ENCODE measurements around the gene KDM3B.

The KDM3B gene

DNA sequence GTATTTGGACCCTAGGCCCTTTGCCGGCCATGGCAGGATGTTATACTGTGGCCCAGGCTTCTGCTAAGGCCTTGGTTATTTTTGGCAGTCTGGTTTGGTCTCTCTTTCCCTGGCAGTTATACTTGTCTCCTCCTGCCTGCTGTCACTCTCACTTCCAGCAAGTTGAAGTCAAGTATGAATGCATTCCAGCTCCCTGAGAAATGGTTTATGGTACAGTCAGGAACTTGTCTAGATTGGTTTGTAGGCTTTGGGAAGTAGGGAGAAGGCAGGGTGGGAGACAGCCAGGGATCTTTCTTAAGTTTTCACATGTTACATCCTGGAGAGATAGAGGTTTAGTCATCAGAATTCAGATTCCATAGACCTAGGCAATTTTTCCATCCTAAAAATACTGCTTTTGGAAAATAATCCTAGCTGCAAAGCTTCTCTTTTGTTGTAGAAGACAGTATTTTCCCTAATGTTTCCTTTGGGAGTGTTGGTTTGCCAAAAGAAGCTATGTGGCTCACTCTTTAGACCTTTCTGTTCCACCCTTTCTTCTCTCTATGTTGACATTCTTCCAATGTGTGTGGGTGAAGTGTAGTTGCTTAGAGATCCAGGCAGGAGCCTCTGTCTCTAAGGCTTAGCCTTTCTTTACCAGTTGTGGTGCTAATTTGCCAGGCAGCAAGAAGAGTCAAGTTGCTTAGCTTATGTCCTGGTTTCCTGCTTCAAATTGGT lies 2.5 kb upstream of the KDM3B start:
- TF ChIP-seq, protein P1, sequence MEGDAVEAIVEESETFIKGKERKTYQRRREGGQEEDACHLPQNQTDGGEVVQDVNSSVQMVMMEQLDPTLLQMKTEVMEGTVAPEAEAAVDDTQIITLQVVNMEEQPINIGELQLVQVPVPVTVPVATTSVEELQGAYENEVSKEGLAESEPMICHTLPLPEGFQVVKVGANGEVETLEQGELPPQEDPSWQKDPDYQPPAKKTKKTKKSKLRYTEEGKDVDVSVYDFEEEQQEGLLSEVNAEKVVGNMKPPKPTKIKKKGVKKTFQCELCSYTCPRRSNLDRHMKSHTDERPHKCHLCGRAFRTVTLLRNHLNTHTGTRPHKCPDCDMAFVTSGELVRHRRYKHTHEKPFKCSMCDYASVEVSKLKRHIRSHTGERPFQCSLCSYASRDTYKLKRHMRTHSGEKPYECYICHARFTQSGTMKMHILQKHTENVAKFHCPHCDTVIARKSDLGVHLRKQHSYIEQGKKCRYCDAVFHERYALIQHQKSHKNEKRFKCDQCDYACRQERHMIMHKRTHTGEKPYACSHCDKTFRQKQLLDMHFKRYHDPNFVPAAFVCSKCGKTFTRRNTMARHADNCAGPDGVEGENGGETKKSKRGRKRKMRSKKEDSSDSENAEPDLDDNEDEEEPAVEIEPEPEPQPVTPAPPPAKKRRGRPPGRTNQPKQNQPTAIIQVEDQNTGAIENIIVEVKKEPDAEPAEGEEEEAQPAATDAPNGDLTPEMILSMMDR (conservative IDR thresholded peaks at IDR 0.05; ENCODE audit: low read length), result no peak
- DNase-seq (ENCODE audit: low read depth), result peak; percentile 29
- no peak overlapping the region for H3K4me3 ChIP-seq (ENCODE audit: low read length)

DNA sequence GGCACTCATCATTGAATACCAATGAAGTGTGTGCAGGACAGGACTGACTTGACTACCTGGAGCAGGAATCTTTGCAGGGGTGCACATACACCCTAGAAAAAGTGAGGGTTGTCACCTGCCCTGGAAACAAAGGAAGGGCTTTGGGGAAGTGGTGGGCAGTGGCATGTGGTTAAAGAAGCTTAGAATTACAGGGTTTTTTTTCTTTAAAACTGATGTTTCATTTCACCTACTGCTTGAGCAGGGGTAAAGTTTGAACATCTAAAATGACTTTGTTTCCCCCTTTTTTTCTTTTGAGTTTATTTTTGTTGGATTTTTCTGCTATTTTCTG lies 2.0 kb upstream of the KDM3B start:
- DNase-seq (ENCODE audit: low read depth), result no peak
- TF ChIP-seq, protein P1 (conservative IDR thresholded peaks at IDR 0.05; ENCODE audit: low read length), result no peak
- H3K4me3 ChIP-seq (ENCODE audit: low read length), result no peak overlapping the region

DNA sequence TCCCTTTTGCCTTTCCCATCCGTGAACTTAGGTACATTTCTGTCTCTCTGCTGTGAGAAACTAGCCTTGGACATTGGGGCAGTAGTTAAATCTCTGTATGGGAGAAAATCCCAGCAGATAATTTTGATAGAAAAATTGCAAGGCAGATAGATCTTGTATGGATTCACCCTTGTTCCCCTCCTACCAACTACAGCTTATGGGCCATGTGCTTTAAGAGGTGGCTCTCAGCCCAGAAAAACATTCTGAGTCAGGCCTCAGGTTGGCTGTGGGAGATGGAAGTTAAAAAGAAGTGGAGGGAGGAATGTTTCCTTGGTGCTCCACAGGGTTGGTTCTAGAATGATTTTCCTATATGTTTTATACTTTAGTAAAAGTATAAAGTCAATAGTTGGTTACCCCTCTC lies 1.4 kb upstream of the KDM3B start:
- H3K4me3 ChIP-seq (ENCODE audit: low read length), result no peak overlapping the region
- TF ChIP-seq, protein P1 (conservative IDR thresholded peaks at IDR 0.05; ENCODE audit: low read length), result no peak
- peak; percentile 61 for DNase-seq (ENCODE audit: low read depth)

DNA sequence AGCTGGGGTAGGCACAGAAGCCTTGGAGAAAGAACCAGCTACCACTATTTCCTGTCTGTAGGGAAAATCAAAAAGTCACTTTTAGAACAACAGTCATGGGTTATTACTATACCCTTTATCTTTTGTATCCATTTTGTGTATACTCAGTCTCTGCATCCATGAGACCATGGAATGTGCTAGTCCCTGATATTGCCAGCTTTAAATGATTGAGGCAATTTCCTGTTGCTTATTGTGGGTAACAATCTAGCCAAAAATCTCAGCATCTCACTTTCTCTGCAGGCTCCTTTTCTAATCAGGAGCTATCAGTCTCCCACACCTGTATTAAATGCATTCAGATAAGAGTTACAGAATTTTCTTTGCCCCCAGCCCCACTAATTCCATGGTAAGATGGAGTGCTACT lies 968 bp upstream of the KDM3B start:
- no peak for DNase-seq (ENCODE audit: low read depth)
- H3K4me3 ChIP-seq (ENCODE audit: low read length), result no peak overlapping the region
- TF ChIP-seq, protein P1 (conservative IDR thresholded peaks at IDR 0.05; ENCODE audit: low read length), result no peak

DNA sequence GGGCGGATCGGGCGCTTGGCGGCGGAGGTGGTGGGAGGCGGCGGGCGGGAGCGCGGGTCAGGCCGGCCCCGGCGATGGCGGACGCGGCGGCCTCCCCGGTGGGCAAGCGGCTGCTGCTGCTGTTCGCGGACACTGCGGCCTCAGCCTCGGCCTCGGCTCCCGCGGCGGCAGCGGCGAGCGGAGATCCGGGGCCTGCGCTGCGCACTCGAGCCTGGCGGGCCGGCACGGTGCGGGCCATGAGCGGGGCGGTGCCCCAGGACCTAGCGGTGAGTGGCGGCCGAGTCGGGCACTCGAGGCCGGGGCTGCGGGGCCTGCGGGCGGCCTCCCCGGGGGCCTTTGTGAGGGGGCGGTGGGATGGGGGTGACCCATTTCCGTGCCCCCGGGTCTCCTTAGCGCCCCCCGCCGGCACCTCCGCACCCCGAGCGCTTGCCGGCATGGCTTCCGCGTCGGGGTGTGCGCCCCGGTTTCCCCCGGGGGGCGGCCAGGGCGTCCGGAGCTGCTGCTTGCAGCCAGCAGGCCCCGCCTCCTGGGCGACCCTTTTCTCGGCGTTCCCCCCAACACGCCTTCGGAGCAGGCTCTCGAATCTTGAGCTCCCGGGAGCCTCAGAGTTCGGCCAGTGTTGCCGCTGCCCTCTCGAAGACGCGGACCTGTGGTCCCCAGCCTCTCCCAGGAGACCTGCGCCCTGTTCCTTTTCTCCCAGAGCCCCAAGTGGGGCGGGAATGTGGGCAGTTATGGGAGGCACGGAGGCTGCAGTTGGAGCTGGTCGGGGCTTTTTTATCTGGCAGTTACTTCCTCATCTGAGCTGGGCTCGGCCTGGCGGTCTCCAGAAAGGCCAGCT lies 456 bp downstream of the KDM3B start:
- peak overlapping the region; percentile 89 for H3K4me3 ChIP-seq (ENCODE audit: low read length)
- TF ChIP-seq, protein P1 (conservative IDR thresholded peaks at IDR 0.05; ENCODE audit: low read length), result peak; percentile 9; the same call in 1 of the 2 replicates
- peak; percentile 43 for DNase-seq (ENCODE audit: low read depth)

DNA sequence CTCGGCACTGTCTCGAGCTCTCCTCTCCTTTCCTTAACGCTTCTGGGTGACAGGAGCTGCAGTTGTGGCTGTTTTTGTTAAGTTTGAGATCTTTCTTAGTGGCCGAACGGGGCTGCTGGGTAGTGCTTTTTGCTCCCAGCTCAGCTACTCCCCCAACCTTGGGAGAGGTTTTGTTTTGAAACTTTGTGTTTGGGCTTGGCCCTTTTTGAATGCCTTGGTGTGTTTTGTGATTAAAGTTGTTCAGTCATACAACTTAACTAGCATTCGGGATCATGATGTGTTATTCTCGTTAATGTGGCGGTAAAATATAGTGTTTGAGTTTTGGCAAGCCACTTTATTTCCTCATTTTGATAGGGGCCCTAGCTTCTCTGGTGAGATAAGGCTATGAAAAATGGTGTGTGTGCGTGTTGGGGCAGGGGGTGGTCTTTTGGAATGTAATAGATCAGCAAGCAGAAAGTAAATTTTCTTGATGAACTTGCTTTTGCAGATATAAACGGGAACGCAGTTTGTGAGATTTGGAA lies 1.1 kb downstream of the KDM3B start:
- H3K4me3 ChIP-seq (ENCODE audit: low read length), result peak overlapping the region; percentile 89
- DNase-seq (ENCODE audit: low read depth), result peak; percentile 53
- TF ChIP-seq, protein P1 (conservative IDR thresholded peaks at IDR 0.05; ENCODE audit: low read length), result no peak
